Measurements from ENCODE around the gene PCCB.
"Not testable (repeated sequence)": the region's sequence is repeated elsewhere in the genome, so short reads cannot be mapped to it uniquely, and the experiment has no call there.

PCCB gene

DNA sequence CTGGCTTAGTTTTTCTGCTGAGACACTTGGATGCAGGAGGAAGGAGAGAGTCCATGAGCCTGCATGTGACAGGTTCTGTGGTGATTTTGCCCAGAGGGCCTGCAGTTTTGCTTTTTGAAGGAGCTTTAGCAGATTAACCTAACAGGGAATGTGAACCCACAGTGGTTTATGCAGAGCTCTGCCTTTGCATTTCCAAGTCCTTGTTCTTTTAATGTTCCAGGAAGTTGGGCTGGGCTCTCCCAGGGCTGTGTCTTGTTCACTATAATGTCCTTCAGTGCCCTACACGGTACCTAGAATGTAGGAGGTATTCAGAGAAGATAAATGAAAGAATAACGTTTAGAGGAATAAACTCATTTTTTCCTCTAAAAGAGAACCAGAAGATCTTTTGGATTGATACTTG is 50.3 kb downstream of the PCCB start:
- H3K27ac Mint-ChIP-seq, result no peak overlapping the region

DNA sequence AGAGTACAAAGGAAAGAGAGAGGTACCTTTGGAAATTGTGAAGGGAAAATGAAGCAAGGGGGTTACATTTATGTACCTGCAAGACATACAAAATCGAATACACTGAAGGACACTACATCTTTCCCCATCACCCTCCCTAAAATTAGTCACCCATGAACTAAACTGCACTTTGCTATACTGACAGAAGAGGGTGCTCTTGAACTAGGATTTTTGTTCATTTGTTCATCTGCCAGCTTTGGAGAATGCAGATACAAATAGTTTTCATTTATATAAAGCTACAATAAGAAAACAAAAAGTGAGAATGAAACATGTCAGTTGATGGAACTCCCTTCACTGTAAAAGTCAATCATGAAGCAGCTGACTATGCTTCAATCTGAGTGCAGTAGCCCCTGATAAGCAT is 55.7 kb downstream of the PCCB start:
- H3K27ac Mint-ChIP-seq, result no peak overlapping the region
- peak; percentile 40 for ATAC-seq (replicated peaks)
- H3K4me1 Mint-ChIP-seq (ENCODE audit: low read depth in 2 of 2), result peaks cover 0 to 2% of the 10 kb centered on the region in 2 donors
- H3K36me3 Mint-ChIP-seq (ENCODE audit: insufficient read depth), result peaks cover 11% of the 10 kb centered on the region
- H3K27me3 Mint-ChIP-seq, result no peaks in the 10 kb centered on the region
- no peaks in the 10 kb centered on the region for H3K9me3 Mint-ChIP-seq
- DNase-seq, result no peak
- no peak overlapping the region for H3K4me3 Mint-ChIP-seq

More for the DNA sequence above, 50.3 kb downstream of the PCCB start:
- ATAC-seq (replicated peaks) (no peak), DNase-seq (no peak)
- Mint-ChIP-seq H3K9me3 (no peaks in the 10 kb centered on the region), H3K36me3 (ENCODE audit: insufficient read depth) (peaks cover 11% of the 10 kb centered on the region), H3K4me3 (no peak overlapping the region), H3K4me1 (ENCODE audit: low read depth in 2 of 2) (no peaks in the 10 kb centered on the region), H3K27me3 (no peaks in the 10 kb centered on the region)

DNA sequence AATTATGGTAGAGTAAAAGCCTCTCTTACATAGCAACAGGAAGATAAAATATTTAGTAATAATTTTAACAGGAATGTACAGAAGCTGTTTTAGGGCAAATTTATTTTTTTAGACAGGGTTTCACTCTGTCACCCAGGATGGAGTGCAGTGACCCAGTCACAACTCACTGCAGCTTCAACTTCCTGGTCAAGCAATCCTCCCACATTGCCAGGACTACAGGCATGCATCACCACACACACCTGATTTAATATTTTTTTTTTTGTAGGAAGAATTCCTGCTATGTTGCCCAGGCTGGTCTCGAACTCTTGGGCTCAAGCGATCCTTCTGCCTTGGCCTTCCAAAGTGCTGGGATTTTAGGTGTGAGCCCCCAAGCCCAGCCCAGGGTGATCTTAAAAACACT is 61.1 kb downstream of the PCCB start:
- no peaks in the 10 kb centered on the region for H3K27me3 Mint-ChIP-seq
- peaks cover 5% of the 10 kb centered on the region for H3K36me3 Mint-ChIP-seq (ENCODE audit: insufficient read depth)
- peaks cover 0 to 3% of the 10 kb centered on the region in 2 donors for H3K4me1 Mint-ChIP-seq (ENCODE audit: low read depth in 2 of 2)
- ATAC-seq (replicated peaks) (no peak), DNase-seq (no peak)
- no peak overlapping the region for H3K4me3 Mint-ChIP-seq
- no peaks in the 10 kb centered on the region for H3K9me3 Mint-ChIP-seq
- H3K27ac Mint-ChIP-seq, result peak overlapping the region in 1 of 2 donors; percentile 13

DNA sequence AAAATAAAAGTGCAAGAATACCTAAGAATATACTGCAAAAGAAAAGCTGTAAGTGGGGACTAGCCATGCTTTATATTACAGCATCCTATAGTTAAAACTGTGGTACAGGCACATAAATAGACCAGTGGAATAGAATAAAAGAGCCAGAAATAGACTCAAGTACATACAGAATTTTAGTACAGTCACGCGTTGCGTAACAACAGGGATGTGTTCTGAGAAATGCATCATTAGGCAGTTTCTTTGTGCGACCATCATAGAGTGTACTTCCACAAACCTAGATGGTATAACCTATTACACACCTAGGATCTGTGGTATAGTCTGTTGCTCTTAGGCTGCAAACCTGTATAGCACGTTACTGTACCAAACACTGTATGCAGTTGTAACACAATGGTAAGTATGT is 61.8 kb downstream of the PCCB start:
- Mint-ChIP-seq H3K27ac (no peak overlapping the region), H3K36me3 (ENCODE audit: insufficient read depth) (peaks cover 9% of the 10 kb centered on the region), H3K4me3 (no peak overlapping the region), H3K9me3 (no peaks in the 10 kb centered on the region), H3K27me3 (no peaks in the 10 kb centered on the region), H3K4me1 (ENCODE audit: low read depth in 2 of 2) (peaks cover 0 to 3% of the 10 kb centered on the region in 2 donors)
- ATAC-seq (replicated peaks), result no peak
- no peak for DNase-seq

DNA sequence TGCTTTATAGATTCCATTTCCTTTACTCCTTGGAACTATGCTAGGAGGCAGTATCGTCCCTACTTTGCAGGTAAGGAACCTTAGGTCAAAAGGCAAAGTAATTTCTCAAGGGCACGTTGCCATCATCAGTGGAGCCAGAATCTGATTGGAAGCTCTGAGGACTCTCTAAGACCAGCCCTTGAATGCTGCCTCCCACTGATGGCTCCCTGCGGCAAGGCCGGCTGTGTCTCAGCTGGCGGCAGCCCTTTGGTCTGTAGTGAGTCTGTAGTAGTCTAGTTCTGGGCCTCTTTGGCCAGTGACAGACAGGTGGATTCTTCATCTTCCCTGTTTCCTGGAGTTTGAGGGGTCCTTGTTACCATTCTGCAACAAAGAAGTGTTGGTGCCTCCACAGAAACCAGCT is 76.2 kb downstream of the PCCB start:
- peaks cover 14% of the 10 kb centered on the region for H3K36me3 Mint-ChIP-seq (ENCODE audit: insufficient read depth)
- ATAC-seq (replicated peaks) (no peak), DNase-seq (no peak)
- peaks cover 0 to 4% of the 10 kb centered on the region in 2 donors for H3K4me1 Mint-ChIP-seq (ENCODE audit: low read depth in 2 of 2)
- H3K27me3 Mint-ChIP-seq, result no peaks in the 10 kb centered on the region
- H3K27ac Mint-ChIP-seq, result no peak overlapping the region
- peaks cover 0 to 5% of the 10 kb centered on the region in 2 donors for H3K9me3 Mint-ChIP-seq
- H3K4me3 Mint-ChIP-seq, result no peak overlapping the region

DNA sequence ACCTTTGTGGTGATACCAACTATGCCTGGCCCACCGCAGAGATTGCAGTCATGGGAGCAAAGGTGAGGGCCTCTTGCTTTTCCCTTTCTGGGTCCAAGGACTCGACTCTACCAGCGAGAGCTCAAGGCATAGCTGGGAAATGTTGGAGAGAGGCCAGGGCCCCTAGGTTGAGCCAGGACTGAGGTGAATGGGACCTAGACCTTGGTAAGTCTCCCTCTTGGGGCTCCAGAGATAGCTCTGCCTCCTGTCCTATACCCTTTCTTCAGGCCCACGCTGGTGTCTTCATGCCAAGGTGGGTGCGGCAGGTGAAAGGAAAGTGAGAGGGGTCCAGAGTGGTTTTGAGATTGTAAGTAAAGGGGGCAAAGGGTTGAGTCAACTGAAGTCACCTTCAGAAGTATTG is 77.5 kb downstream of the PCCB start:
- Mint-ChIP-seq H3K4me3 (no peak overlapping the region), H3K27me3 (no peaks in the 10 kb centered on the region), H3K27ac (no peak overlapping the region), H3K36me3 (ENCODE audit: insufficient read depth) (peaks cover 16% of the 10 kb centered on the region), H3K9me3 (peaks cover 0 to 4% of the 10 kb centered on the region in 2 donors), H3K4me1 (ENCODE audit: low read depth in 2 of 2) (peaks cover 3 to 4% of the 10 kb centered on the region in 2 donors)
- DNase-seq (no peak), ATAC-seq (replicated peaks) (no peak)

DNA sequence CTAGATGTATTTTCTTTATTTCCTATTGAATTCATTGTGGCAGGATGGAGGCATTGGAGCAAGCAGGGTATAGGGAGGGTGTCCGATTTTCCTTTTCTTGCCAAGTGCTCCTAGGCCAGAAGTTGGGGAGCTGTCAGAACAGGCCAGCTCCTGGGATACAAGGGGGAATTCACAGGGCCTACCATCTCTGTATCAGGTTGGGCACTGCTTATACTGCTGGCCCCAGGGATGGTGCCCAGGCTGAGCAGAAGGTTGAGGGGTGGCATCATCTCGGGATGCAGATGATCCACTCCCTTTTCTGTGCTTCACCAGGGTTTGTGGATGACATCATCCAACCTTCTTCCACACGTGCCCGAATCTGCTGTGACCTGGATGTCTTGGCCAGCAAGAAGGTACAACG is 79.5 kb downstream of the PCCB start:
- Mint-ChIP-seq H3K36me3 (ENCODE audit: insufficient read depth) (peaks cover 21% of the 10 kb centered on the region), H3K4me3 (no peak overlapping the region), H3K9me3 (no peaks in the 10 kb centered on the region), H3K27me3 (no peaks in the 10 kb centered on the region), H3K27ac (no peak overlapping the region), H3K4me1 (ENCODE audit: low read depth in 2 of 2) (peaks cover 1 to 3% of the 10 kb centered on the region in 2 donors)
- DNase-seq (no peak), ATAC-seq (replicated peaks) (no peak)

DNA sequence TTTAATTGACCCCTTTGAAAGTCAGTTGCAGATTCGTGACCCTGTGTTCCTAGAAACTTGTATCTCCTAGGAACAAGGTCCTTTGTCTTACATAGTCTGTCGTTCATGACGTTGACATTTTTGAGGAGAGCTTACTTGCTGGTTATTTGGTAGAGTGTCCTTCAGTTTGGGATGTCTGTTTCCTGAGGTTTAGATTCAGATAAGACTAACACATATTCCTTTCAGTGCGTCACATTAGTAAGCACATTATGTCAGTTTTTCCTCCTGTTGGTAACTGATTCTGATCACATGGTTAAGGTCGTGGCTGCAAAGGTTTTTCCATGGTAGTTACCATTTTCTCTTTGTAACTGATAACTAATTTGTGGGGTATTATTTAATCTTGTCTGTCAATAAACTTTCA is 80.8 kb downstream of the PCCB start:
- ATAC-seq (replicated peaks) (no peak), DNase-seq (no peak)
- H3K36me3 Mint-ChIP-seq (ENCODE audit: insufficient read depth), result peaks cover 20% of the 10 kb centered on the region
- H3K4me1 Mint-ChIP-seq (ENCODE audit: low read depth in 2 of 2), result peaks cover 0 to 3% of the 10 kb centered on the region in 2 donors
- H3K27me3 Mint-ChIP-seq, result no peaks in the 10 kb centered on the region
- no peak overlapping the region for H3K27ac Mint-ChIP-seq
- H3K9me3 Mint-ChIP-seq, result no peaks in the 10 kb centered on the region
- H3K4me3 Mint-ChIP-seq, result no peak overlapping the region

DNA sequence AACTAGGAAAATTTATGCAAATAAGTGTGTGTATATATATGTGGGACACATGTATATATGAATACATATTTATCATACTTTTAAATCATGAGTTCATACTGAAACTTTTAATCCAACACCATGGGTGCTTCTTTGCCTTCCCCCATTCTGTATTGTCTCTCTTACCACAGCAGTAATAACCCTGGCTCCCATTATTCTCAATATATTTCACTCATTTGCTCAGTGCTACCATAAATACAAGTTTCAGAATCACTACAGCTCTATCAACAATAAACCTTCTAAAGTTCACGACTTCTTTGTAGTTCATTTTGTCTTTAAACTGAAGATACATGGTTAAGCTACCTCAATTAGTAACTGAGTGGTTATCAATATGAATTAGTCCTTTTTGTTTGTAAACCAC is 82.2 kb downstream of the PCCB start:
- Mint-ChIP-seq H3K36me3 (ENCODE audit: insufficient read depth) (peaks cover 23% of the 10 kb centered on the region), H3K27ac (peak overlapping the region; percentile 72 to 86), H3K27me3 (no peaks in the 10 kb centered on the region), H3K4me3 (no peak overlapping the region), H3K9me3 (no peaks in the 10 kb centered on the region), H3K4me1 (ENCODE audit: low read depth in 2 of 2) (peaks cover 0 to 3% of the 10 kb centered on the region in 2 donors)
- no peak for DNase-seq
- no peak for ATAC-seq (replicated peaks)

DNA sequence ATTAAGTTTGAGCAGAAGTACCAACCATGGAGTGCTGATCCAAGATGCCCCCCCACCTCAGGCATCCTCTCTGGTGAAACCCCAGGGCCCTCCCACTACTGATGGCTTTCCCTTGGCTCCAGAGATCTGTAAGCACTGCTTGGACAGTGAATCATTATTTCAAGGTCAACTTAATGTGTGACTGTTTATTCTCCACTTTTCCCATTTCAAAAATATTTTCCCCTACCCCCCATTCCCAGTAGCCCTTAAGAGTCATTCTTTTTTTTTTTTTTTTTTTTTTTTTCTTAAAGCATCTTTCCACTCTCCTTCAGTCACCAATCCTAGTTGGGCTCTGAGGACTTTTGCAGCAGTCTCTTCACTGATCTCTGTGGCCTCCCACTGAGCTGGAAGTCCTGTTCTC is 82.6 kb downstream of the PCCB start:
- Mint-ChIP-seq H3K9me3 (no peaks in the 10 kb centered on the region), H3K4me1 (ENCODE audit: low read depth in 2 of 2) (peaks cover 0 to 3% of the 10 kb centered on the region in 2 donors), H3K36me3 (ENCODE audit: insufficient read depth) (peaks cover 25% of the 10 kb centered on the region), H3K27ac (peak overlapping the region; percentile 72 to 86), H3K27me3 (no peaks in the 10 kb centered on the region), H3K4me3 (no peak overlapping the region)
- no peak for ATAC-seq (replicated peaks)
- DNase-seq, result no peak

DNA sequence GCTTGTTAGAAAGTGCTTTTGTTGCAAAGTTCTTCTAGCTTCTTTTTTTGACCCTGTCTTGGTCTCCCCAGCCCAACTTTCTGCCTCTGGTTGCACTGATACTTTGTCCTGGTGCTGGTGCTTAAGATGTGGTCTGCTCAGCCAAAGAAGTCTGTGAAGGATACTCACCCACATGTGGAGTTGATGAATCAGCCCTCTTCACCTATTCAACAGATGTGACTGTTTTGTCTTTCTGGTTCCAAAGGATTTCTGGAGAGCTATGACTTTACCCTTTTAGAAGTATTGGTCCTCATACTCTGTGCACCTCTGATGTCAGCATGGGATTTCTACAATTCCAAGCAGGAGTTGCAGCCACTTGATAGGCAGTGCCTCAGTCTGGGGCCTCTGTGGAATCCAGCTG is 84.1 kb downstream of the PCCB start:
- no peak for DNase-seq
- no peaks in the 10 kb centered on the region for H3K9me3 Mint-ChIP-seq
- H3K4me1 Mint-ChIP-seq (ENCODE audit: low read depth in 2 of 2), result peaks cover 0 to 3% of the 10 kb centered on the region in 2 donors
- no peaks in the 10 kb centered on the region for H3K27me3 Mint-ChIP-seq
- ATAC-seq (replicated peaks), result no peak
- H3K27ac Mint-ChIP-seq, result peak overlapping the region in 1 of 2 donors; percentile 7
- no peak overlapping the region for H3K4me3 Mint-ChIP-seq
- peaks cover 33% of the 10 kb centered on the region for H3K36me3 Mint-ChIP-seq (ENCODE audit: insufficient read depth)

DNA sequence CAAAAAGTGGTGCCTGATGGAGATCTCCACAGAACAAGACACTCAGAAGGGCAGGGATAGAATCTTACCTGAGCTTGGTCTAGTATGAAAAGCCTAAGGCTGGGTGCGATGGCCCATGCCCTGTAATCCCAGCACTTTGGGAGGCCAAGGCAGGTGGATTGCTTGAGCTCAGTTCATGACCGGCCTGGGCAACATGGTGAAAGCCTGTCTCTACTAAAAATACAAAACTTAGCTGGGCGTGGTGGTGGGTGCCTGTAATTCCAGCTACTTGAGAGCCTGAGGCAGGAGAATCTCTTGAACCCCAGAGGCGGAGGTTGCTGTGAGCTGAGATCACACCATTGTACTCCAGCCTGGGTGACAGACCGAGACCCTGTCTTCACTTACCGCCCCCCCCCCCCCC is 84.6 kb downstream of the PCCB start:
- H3K4me1 Mint-ChIP-seq (ENCODE audit: low read depth in 2 of 2); H3K27me3 Mint-ChIP-seq; H3K9me3 Mint-ChIP-seq; DNase-seq; H3K27ac Mint-ChIP-seq; H3K4me3 Mint-ChIP-seq; ATAC-seq (replicated peaks): not testable (repeated sequence)
- H3K36me3 Mint-ChIP-seq (ENCODE audit: insufficient read depth), result peaks cover 33% of the 10 kb centered on the region

DNA sequence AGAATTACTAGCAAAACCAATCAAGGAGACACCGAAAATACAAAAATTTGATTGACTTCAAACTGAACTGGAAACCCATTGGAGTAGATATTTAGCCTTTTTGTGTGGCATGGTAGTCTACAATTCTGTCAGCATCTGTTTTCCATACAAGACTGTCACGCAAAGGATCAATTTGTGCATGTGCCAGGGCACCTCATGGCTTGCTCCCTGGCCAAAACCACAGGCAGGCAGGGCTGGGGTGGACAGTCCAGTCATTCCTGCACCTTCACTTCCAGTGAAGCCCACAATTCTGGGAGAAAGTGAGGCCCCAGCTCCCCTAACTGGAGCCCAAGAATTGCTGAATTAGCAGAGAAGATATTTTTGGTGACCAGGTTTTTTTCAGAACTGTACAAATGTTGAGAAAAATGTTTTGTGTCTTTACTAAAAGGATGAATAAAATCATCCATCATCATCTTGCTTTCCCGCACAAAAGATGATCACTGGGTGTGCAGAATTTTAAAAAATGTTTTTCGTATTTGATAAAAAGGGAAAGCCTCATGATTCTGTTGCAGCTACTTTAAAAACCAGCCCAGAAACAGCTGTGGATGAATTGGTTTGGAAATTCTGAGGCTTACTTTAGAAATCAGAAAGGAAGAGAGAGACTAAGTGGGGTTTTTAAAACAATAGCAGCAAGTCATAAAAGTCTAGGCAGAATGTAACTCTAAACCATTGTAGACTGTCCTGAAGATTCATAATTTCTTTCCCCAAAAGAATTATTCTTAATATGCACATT is 86.4 kb downstream of the PCCB start:
- no peak for DNase-seq
- peaks cover 0 to 3% of the 10 kb centered on the region in 2 donors for H3K4me1 Mint-ChIP-seq (ENCODE audit: low read depth in 2 of 2)
- no peak overlapping the region for H3K4me3 Mint-ChIP-seq
- no peak for ATAC-seq (replicated peaks)
- H3K36me3 Mint-ChIP-seq (ENCODE audit: insufficient read depth), result peaks cover 39% of the 10 kb centered on the region
- no peaks in the 10 kb centered on the region for H3K9me3 Mint-ChIP-seq
- H3K27ac Mint-ChIP-seq, result peak overlapping the region in 1 of 2 donors; percentile 35
- H3K27me3 Mint-ChIP-seq, result no peaks in the 10 kb centered on the region

DNA sequence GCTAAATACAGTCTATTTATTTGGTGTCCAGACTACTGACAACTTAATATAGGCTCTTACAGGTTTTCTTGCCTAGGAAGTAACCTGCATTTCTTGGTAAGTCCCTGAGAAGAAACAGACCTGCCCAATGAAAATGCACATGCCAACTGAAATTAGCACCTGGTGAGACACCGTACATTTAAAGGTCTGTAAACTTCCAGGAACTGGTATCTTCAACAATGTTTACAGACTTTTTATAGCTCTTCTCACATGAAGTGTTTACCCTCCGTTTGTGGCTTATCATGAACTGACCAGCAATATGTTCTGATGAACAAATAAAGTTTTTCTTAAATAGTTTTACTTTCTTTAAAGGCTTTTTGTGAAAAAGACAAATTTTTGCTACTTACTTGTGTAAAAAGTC is 93.3 kb downstream of the PCCB start:
- DNase-seq (no peak), ATAC-seq (replicated peaks) (no peak)
- Mint-ChIP-seq H3K9me3 (no peaks in the 10 kb centered on the region), H3K4me1 (ENCODE audit: low read depth in 2 of 2) (no peaks in the 10 kb centered on the region), H3K27ac (peak overlapping the region in 1 of 2 donors; percentile 69), H3K4me3 (no peak overlapping the region), H3K36me3 (ENCODE audit: insufficient read depth) (peaks cover 34% of the 10 kb centered on the region), H3K27me3 (no peaks in the 10 kb centered on the region)
